NCI-H1694 (cell line): ENCODE results near the gene SPHK1.

Experiments used
- DNase-seq: peaks from one replicate; lab custom pipeline; 2025; lab: John Stamatoyannopoulos, UW

SPHK1 gene

DNA sequence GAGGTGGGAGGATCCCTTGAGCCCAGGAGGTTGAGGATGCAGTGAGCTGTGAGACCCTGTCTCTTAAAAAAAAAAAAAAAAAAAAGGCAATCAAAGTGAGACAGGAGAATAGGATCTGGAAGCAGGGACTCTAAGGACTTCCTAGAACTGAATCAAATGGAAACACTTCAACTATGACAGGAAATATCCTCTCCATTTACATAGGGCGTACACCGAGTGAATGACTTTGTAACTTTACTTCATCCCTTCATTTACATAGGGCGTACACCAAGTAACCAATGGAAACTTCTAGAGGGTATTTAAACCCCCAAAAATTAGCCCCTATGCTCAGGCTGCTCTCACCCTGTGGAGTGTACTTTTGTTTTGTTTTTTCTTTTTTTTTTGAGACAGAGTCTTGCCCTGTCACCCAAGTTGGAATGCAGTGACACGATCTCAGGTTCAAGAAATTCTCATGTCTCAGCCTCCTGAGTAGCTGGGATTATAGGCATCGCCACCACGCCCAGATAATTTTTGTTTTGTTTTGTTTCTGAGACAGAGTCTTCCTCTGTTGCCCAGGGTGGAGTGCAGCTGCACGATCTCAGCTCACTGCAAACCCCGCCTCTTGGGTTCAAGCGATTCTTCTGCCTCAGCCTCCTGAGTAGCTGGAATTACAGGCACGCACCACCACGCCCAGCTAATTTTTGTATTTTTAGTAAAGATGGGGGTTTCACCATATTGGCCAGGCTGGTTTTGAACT lies 21.1 kb upstream of the SPHK1 start:
- DNase-seq, result no peak

DNA sequence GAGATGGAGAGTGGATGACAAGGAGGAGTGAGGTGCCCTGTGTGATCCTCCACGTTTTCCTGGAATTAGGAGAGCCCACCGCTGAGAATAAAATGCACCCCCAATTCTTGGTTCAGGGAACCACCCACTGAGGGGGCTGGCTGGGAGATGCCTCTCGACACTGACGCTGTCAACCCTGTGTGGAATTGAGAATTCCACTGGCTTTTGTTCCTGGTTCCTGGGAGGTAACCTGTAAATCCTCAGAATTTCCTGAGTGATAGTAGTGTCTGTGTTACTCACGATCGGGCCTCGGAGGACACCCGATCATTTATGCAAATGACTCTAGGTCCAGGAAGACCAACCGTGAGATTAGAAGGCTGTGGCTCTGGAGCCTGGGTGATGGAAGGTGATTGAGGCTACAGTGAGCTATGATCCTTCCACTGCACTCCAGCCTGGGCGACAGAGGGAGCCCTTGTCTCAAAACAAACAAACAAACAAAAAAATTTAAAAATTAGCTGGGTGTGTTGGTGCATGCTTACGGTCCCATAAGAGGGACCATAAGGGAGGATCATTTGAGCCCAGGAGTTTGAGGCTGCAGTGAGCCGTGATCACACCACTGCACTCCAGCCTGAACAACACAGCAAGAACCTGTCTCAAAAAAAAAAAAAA lies 19.0 kb upstream of the SPHK1 start:
- DNase-seq, result no peak

DNA sequence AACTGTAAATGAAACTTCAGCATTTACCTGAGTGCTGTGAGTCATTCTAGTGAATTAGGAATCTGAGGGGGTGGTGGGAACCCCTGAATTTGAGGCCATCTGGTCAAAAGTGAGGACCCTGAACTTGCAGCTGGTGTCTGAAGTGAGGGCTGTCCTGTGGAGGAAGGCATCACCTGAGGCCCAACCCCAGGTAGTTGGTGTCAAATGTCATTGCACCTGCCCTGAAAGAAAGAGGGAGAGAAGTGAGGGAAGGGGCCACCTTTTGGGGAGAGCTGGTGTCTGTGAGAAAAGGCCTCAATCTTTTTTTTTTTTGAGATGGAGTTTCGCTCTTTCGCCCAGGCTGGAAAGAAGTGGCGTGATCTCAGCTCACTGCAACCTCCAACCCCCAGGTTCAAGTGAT lies 18.2 kb upstream of the SPHK1 start:
- no peak for DNase-seq

DNA sequence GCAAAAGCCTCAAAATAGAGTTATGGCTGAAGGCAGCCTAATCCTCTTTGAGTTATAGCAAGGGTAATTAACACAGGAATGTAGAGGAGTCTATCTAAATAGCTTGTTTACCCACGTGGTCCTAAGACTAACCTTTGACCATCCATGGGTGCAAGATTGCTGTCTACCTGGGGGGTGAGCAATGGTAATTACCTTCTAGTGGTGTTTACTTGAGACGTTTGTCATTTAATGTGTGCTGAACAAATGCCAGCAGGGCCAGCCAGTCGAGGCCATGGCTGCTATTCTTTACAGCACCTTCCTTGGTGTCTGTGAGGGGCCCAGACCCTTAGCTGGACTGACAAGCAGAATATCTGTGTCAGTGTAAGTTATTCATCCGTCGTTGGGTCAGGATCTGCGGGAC lies 16.8 kb upstream of the SPHK1 start:
- DNase-seq, result no peak

DNA sequence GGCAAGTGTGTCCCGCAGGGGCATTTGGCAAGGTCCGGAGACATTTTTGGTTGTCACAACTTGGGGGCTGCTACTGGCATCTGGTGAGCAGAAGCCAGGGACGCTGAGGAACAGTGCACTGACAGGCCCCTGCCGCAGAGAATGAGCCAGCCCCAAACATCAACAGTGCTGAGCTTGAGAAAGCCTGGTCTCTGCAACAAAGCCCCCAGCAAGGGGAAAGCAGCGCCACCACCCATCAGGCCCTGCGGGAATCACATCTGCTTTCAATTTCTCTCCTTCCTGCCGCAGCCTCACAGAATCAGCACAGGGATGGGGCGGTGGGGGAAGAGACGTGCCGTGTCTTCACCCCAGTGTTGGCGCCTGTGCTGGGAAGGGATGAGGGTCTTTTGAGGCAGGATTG lies 15.9 kb upstream of the SPHK1 start:
- no peak for DNase-seq

DNA sequence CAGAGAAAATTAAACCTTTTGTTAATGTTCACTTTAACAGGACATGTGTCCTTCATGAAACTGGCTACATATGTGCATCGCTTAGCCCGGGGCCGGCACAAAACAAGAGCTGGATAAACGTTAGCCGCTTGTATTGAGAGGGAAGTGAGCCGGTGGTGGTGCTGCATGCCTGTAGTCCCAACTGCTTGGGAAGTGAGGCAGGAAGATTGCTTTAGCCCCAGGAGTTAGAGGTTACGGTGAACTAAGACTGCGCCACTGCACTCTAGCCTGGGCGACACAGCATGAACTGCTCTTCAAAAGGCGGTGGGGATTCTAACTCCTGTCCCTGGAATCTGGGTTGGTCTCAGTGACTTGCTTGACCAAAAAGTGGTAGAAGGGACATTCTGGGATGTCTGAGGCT lies 15.0 kb upstream of the SPHK1 start:
- no peak for DNase-seq

DNA sequence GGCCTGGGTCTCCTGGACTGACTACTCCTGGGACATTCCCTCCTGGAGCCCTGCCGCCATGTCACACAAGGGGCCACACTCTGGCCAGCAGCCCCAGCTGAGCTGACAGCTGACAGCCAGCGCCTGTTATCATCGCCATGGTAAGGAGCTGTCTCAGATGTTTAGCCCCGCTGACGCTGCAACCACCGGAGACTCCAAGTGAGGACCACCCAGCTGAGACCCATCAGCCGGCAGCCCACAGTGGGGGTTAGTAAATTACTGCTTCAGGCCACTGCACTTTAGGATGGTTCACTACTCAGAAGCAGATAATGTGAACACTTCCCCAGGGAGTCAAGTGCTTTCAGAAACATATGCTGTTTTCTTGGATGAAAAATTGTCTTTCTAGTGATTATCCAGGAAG lies 14.6 kb upstream of the SPHK1 start:
- DNase-seq, result no peak

DNA sequence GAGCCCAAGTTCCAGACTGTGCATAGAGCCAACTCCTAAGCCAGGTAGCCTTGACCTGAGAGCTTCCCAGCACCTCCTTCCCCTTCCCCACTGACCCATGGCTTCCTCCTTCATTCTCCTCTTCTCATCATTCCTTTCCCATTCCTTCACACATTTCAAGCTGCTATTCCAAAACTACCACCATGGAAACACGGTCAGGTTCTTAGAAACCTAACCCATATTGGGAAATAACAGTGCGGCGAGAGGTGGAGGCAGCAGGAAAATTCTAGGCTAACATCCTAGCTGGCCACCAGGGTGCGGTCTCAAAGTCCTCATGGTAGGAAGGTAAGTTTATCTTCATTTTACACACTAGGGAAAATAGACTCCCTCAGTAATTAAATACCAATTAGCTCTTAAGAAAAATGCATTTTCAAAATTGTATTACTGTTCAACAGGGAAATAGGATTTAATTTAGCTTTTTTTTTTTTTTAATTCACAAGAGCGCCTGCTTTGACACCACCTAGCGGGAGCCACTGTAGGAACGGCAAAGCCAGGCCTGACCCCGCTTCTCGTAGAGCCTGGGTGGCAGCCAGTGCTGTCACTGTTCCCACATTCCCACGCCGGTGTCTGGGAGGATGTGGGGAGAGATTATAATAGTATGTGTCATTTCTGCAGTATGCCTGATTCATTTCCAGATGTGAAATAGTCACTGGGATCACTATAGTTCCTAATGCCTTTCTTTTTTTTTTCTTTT lies 14.0 kb upstream of the SPHK1 start:
- DNase-seq, result no peak

DNA sequence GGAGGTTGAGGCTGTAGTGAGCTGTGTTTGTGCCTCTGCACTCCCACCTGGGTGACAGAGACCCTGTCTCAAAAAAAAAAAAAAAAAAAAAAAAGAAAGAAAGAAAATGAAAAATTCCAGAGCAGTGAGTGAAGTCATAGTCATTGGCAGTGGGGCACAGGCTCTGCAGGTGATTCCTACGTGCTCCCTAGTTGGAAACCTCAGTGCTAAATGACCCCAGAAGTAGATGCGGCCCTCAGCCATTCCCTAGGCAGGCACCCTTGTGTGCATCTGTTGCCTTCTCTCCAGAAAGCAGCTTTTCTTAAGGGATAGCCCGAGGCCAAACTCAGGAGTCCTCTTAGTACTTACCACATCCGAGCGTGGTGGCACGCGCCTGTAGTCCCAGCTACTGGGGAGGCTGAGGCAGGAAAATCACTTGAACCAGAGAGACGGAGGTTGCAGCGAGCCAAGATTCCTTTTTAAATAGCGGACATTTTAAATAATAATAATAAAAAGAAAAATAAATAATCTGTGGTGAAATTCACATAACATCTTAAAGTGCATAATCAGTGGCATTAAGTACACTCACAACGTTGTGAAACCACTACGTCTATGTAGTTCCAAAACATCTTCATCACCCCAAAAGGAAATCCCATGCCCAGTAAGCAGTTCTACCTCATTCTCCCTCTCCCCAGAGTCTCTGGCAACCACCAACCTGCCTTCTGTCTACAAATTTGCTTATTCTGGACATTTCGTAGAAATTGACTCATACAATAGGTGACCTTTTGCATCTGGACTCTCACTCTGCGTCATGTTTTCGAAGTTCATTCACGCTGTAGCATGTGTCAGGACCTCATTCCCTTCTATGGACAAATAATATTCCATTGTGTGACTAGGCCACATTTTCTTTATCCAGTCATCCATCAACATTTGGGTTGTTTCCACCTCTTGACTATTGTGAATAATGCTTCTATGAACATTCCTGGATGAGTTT lies 12.5 kb upstream of the SPHK1 start:
- DNase-seq, result no peak

DNA sequence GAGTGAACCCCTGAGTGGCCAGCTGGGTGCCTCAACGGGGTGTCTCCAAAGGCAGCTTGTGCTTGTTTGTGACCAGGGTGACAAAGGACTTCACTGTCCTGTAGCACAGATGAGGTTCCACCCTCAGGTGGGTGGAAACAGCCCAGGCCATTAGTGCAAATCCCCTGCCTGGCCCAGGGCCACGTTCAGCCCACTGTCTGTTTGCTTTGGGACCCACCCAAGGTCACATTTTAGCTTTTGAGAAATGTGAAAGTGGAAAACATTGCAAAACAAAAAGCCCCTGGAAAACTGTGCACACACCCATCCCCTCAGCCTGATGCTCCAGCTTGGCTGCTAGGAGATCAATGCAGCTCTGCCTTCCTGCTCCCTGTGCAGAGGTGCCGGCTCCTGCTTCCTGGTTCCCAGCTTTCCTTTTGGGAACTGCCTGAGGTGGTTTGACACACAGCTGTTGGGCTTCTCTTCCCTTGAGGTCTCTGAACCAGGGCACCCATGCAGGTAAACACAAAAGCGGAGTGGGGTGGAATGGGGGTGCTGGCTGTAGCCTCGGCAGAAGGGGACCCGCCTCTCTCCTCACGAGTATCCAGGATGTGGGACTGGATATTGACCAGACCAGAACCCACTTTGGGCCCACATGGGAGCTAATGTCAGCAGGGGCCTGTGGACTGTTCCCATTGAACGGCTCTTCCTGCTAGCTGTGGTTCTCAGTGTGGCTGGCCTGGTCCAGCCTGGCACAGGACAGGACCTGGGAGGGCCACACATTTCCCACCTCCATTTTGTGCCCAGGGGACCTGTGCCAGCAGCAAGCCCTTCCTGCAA lies 7.9 kb upstream of the SPHK1 start:
- DNase-seq, result no peak

DNA sequence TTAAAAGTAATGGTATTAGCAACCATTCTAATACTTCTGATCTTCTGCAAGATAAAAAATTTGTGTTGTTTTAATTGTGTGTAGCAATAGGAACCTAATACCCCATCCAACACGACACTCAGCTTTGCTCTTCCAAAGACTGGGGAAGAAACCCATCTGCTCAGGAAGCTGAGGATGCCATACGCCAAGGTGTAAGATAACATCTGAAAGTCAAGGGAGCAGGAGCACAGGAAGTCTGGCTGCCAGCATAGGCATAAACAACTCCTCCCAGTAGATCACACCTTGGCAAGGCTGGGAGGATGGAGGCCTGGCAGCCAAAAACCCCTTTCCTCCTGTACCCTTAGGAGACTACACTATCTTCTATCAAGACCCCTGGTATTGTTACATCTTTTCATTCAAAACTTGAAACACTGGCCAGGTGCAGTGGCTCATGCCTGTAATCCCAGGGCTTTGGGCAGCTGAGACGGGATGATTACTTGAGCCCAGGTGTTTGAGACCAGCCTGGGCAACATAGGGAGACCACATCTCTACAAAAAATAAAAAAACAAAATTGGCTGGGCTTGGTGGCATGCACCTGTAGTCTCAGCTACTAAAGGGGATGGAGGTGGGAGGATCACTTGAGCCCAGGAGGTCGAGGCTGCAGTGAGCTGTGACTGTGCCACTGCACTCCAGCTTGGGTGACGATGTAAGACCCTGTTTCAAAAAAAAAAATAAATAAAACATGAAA lies 5.7 kb upstream of the SPHK1 start:
- no peak for DNase-seq

DNA sequence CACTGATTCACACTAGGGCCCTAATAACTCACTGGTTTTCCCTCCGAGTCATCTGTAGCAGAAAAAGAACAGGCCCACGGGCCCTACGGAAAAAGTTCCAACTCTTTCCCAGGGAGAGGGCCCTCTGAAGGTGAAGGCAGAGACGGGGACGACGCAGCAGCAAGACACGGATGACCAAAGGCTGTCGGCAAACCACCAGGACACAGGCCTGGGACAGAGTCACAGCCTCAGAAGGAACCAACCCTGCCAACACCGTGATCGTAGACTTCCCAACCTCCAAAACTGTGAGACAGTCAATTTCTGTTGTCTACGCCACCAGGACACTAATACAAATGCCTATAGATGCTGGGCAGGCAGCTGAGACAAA lies 5.2 kb upstream of the SPHK1 start:
- DNase-seq, result no peak

DNA sequence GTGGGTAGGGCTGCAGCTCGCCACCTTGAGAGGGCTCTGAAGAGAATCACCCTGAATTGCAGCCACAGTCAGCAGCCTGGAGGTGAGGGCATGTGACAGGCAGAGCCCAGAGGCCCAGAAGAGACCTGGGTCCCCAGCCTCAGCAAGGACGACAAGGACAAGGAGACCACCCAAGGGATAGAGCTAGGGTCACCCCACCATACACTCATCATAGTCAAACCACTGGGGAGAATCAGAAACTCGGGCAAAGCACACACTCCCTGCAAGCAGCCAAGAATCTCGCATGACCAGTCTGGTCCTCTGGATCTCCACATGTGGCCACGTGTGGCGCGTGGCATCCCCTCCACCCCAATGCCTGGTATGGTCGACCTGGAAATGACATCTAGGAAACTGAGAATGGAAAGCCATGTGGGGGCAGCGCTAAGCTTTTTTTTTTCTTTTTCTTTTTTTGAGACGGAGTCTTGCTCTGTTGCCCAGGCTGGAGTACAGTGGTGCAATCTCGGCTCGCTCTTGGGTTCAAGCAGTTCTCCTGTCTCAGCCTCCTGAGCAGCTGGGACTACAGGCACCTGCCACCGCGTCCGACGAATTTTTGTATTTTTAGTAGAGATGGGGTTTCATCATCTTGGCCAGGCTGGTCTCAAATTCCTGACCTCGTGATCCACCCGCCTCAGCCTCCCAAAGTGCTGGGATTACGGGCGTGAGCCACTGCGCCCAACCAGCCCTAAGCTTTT lies 4.6 kb upstream of the SPHK1 start:
- DNase-seq, result no peak

DNA sequence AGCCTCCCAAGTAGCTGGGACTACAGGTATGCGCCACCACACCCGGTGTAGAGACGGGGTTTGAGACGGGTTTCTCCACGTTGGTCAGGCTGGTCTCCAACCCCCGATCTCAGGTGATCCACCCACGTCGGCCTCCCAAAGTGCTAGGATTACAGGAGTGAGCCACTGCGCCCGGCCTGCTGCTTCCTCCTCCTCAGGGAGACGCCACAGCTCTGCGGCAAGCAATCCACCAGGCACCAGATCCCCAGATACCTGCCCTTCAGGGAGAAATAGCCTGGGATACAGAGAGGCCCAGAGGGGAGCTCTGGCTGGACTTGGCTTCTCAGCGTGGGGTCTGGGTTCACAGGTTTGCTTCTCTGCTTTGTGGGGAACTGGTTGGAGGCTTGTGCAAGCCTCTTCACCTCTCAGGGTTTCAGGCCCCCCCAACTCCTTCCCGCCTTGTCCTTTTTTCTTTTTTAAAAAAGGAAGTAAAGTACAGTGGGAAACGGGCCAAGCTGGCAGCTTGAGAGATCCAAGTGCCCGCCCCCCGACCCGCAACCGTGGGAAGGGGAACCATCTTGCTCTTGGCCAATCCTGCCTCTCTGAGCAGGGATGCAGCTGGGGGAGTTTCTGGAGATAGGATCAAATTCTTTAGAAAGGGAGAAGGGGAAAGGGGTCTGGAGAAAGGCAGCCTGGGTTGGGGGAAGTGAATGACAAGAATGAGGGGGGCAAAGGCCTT lies 2.6 kb upstream of the SPHK1 start:
- no peak for DNase-seq

DNA sequence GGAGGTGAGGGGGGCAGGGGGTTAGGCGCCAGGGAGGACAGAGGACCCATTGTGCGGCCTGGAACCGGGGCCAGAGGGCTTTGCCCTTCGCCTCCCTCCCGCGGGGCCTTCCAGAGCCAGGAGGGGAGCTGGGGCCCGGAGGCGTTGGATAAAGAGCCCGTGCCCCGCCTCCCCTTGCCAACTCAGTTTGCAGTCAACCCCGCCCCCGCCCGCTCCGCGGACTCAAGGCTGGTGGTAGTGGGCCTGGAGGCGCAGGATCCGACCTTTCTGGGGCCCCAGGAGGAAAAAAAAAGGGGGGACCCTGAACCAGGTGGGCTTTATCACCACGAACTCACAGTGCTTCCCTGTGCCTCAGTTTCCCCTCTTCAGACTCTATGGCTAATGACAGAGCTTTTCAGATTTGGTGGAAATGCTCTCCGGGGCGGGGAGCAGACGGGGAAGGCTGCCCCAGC lies 2.0 kb upstream of the SPHK1 start:
- DNase-seq, result no peak

DNA sequence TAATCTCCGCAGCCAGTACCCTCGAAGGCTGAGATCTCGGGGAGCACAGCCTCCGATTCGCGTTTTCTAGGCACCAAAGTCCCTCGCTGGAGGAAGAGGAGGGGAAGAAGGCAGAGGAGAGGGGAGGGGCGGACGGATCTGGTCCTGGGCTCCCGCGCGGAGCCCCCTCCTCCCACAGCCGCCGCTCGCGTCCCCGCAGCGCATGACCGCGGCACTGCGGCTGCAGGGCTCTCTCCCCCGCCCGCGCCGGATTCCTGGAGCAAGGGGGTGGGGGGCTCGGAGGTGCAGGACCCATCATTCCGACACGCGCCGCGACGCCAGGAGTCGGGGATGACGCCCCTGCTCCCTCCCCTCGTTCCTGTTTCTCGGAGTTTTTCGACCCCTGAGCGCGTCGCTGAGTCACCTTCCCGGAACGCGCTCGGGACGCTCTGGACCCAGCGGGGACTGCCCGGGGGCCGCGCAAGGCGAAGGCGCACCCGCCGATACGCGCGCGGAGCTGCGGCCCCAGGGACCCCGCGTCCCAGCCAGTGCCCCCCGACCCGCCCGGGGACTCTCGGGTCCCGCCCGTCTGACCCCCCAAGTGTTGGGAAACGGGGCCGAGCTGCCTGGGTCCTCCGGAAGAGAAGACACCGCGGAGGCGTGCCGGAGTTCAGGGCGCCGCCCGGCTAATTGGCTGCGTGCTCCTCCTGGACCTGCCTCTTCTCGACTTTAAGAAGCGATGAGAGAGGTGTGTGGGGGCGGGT lies 1.4 kb upstream of the SPHK1 start:
- no peak for DNase-seq

DNA sequence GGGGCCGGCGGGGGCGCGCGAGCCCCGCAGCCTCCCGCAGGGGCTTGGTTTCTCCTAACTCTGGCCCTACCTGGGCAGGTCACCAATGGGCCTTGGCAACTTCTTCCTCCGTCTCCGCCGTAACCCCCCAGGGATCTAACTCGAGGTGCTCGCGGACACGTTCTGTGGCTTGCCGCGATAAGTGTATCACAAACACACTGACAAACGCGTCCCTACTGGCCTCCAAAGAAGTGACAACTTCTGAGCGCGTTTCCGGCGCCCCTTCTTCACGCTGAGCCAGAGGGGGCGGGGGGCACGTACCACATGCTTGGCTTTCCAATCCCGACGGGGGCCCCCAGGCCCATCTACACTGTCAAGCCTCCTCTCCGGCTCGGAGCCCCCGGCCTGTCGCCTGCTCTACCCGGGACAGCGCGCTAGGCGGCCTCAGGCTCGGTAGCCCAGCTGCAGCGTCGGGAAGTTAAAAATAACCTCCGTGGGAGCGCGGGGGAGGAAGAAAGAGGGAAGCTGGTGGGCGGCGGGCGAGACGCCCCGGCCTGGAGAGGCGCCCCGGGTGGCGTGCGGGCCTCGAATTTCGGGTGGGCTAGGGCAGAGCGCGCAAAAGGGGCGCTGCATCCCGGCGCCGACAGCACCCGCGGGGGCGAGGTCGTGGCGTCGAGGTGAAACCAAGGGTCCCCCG lies 725 bp upstream of the SPHK1 start:
- DNase-seq, result peak; percentile 21
